GM21381 (cell line): Measurements from ENCODE around the gene TIMM22.

Experiments
- ATAC-seq: cut with Tn5 transposase; IDR thresholded peaks from one replicate; pipeline ENCODE4 v1.9.1; 2021; ENCODE audit warnings: mild to moderate bottlenecking, moderate library complexity; ENCODE audit not compliant: unreplicated experiment

TIMM22 gene

DNA sequence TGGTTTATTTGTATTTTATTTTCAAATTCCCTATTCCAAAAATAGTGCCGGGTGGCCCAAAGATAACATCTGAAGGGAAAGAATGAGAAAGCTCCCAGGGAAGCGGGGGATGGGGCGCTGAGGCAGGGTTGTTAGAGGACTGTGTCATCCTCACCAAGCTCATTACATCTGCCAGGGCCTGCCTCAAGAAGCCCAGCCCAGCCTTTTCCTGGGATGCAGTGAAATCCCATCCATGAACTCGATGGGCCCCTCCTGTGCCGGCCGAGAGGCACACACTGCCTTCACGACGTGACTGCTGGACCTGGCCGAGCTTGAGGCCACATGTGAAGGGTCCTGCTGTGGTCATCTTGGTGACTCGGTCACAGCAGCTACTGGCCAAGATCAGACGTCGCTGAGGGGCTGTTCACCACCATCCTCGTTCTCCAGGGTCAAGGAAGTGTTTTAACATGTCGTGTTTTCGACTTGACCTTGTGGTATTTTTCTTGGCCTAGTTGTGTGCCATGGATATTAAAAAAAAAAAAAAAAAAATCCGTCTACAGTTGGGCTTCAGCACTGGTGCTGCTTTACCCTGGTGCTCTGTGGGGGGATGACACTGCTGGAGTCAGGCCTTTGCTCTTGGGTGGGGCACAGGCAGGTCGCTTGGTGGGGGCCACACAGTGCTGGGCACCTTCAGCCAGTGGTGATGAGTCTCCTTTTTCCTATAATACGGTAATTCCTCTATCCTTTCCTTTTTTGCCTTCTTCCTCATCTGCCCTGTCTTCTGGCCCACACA, 4.9 kb downstream of the TIMM22 start:
- ATAC-seq, result no peak

DNA sequence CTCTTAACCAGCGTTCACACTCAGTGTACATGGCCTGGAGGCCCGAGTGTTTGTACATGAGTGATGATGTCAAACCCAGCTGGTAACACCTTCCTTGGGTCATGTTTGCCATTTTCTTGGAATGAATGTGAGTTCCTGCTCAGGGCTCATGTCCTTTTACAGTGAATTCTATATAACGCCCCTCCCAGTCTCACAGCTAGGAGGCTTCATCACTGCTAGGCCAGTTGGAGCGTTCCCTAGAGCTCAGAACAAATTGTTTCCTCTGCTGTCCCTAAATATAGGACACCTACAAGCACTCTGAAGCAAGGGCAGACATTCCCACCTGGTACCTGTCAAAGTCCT, 5.5 kb downstream of the TIMM22 start:
- no peak for ATAC-seq

DNA sequence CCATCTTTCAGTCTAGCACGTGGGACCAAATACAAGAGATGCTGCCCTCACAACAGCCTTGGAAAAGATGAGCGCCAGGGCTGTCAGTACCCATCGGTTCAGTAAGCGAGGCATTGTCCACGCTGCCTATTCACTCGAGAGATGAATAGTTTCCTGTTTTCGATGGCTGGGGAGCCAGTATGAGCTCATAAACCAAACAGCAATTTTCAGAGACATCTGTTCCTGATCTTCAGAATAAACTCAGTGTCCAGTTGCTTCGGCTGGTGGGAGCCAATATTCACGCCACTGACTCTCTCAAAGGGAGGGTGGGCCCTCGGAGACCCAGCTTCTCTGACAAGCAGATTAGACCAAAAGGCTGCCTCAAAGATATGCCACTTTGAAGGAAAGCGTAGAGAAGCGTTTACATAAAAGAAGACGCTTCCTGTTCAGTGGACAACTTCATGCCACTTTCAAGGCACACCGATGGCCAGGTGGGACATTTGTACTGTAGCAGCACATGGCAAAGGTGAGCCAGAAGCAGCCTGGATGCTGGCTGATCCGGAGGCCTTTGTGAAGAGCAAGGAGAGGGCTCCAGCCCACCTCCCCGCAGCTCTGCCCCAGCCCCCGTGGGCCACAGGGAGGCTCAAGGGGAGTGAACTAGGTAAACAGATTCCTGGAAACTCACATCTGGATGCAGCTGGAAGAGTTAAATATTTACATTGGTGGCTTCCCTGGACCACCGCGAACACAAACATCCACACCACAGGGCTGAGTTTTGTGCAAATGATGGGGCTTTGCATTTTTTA, 6.0 kb downstream of the TIMM22 start:
- ATAC-seq, result no peak

DNA sequence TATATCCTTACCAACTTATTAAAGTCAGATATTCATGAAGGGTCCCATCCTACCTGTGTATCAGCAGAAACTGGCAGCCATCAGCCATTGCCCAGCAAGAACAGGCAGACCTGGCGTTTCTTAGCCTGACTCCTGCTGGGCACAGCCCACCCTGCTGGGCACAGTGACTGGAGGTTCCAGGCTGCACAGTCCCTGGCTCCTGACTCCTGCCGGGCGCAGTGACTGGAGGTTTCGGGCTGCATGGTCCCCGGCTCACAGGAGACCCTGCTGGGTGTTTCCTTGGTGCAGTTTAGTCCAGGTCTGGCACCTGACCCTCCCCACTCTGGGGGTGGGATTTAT, 6.7 kb downstream of the TIMM22 start:
- ATAC-seq, result no peak

DNA sequence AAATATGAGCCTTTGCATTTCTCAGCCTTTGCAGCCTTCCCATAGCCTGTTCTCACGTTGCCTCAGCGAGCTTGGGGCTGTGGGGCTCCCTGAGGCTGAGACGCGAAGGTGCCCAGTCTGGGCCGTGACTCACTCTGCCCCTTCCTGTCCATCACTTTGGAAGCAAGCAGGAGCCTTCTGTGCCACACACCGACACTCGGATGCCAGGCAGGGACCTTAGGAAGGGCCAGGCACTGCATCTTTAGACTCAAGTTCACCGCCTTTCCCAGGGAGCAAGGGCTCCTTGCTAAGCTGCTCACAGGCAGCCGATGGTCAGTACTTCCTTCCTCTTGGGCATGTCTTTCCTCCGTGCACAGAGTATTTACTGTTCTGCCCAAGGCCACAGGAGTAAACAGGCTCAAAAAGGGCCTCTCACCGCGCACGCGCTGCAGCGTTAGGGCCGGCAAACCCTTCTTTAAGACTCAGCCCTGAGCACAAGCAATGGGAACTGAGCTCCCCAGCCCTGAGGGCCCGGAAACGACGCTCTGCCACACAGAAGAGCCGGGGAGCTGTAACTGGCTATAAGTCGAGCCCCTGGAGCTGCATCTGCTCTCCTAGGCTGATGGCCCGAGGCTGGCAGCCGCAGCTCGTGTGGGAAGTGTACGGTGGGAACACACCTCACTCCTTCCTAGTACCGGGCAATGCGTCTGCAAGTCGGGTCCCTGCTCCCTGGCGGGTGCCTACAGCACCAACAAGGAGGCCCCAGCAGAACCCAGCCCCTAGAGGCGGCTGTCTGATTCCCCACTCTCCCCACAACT, 7.2 kb downstream of the TIMM22 start:
- ATAC-seq, result no peak

DNA sequence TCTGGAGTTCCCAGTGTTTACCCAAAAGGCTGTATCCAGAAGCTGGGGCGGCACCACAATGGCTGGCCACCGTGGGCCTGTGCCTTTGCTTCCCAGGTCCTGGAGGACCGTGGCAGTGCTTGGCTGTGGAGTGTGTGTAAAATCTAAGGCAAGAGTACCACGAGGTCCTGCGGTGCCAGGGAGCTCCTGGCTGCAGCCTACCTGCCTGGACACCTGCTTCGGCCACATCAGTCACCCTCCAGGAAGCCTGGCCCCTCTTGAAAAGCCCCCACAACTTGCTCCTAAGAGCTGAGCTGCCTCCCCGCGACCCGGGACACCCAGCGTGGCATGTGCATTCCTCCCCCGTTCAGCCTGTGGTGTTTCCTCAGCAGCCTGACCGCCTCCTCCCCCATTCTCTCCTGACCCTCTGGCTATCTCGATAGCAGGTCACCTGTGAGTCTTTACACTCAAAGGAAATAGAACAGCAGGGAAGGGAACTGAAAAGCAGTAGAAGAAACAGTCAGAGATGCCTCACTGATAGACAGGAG, 7.9 kb downstream of the TIMM22 start:
- no peak for ATAC-seq

DNA sequence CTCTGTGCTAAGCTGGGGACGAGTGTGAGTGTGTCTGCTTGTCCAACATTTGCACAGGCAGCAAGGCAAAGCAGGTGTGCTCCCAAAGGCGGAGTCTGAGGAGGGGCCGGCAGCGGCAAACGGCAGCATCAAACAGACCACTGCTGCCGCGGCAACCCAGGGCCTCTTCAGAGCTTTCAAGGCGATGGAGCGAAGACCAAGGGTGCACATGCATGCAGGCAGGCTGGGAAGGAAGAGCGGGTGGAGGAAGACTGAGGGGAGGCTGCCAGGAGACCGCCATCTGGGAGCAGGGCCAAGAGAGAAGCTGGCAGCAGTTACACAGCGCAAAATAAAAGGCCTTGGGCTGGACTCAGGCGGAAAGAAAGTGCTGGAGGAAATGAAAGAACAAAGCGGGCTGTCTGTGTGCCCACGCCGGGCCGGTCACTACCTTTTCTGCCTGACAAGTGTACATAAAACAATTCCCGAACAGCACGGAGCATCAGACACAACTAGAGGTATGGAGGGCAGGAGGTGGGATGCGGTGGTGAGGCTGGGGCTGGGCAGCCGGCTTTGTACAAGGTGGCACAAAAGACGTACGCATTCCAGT, 8.5 kb downstream of the TIMM22 start:
- no peak for ATAC-seq

DNA sequence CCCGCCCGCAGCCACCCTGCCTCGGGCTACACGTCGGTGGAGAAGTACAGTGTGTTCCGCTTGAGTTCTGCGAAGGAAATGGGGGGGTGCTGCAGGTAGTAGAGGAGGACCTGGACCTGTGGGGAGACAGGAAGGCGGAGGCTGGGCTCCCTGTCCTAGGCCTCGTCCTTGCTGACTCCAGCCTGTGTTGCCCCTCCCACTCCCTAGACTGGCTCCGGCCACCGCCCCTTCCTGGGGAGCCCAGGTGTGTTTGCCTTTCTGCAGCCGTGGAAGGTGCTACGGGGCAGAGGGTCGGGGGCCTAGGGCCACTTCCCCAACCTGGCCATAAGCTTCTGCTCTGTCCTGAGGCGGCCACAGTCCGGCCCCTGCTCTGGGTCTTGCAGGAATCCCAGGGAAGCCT, 9.1 kb downstream of the TIMM22 start:
- no peak for ATAC-seq

DNA sequence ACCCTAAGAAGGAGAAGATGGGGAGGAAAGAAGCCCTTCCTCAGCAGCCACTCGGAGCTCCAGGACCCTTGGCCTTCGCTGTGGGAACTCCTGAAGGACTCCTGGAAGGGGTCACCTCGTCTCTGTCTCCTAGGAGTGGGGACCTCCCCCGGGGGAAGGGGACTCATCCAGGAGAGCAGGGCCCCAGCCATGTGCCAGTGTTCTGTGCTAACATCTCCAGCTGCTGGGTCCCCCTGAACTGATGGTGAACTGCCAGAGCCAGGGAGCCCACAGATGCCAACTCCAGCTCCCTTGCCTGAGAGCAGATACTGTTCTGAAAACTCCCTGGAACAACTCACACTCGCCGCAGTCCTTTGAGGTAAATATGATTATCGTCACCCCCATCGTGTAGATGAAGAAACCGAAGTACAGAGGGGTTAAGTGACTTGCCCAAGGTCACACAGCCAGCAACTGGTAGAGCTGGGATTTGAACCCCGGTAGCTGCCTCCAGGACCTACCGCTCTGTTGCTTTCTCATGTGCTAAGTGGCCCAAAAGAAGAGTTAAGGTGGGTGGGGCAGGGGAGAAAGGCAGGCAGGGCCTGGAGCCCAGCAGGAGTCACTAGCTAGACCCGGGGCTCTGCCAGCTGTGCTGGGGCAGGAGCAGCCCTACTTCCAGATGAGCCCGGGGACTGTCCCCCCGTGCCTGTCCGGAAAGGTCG, 10.5 kb downstream of the TIMM22 start:
- no peak for ATAC-seq

DNA sequence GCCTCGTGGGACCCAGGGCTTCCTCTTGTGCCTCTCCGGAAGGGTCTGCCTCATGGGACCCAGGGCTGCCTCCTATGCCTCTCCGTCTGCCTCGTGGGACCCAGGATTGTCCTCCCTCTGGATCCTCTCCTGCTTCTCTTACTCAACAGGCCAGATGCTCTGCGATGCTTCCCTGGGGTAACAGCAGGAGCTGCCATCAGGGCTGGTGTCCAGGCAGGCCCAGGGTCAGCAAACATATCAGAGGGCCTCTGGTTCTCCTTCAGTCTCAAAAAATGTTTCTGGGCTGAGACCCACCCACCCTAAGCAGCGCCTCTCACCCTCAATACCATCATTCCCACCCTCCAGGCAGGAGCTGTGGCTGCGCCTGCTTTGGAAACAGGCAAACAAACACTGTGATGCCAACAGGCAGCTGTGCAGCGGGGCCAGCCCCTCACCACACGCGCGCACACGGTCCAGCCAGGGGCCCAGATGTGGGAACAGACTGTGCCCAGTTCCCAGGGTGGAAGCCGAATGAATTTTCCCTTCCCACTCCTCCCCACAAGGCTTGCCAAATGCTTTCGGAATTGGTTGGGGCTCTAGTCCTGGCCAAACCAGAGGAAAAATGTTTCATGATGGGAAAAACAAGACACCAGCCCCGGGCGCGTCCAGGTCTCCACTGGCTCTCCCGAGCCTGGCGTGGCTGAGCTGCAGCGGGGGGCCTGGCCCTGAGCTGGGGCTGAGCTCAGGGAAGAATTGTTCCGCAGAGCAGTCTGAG, 11.3 kb downstream of the TIMM22 start:
- no peak for ATAC-seq

DNA sequence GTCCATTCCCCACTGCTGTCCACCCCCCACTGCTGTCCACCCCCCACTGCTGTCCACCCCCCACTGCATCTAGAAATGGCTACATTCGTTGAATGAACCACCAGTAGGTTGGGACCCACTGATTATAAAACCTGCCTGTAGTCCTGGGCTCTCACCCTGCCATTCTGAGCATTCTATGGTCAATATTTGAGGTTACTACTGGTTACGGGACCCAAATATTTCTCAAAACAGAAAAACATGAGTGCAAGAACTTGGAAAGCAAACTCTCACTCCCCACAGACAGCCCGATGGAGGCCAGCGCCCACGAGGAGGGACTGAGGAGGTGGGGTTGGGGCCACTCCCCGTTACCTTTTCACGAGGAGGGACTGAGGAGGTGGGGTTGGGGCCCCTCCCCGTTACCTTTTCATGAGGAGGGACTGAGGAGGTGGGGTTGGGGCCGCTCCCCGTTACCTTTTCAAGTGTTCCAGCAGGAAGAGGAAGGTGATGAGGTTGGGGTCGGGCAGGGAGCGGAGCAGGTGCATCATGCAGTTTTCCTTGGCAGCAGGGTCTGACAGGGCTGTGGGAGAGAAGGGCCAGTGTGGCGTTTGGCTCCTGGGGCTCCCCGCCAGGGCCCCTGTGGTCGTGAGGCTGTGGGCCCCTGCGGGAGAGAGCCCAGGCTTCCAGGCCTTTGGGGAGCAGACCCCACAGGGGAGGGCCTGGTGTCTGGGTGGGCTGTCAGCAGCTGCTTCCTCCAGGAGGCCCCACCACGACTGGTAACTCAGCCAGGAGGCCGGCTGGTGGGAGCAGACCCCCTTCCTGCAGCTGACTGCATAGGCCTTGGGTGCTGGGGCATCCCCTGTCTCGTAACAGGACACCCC, 12.5 kb downstream of the TIMM22 start:
- ATAC-seq, result no peak

DNA sequence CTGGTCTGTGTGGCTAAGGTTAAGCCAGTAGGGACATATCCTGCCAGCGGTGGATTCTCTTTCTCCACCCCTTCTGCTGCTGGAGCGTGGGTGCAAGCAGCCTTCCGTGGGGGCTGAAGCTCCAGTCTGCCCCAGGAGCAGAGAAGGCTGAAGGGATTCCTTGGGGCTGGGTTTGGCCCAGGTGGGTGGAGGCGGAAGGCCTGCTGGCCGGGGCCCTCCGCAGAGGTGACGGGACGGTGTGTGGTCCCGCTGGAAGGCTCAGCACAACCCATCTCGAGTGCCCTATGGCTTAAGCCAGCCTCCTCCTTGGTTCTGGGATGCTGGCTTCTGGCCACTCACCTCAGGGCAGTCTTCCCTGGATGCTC, 13.1 kb downstream of the TIMM22 start:
- no peak for ATAC-seq

DNA sequence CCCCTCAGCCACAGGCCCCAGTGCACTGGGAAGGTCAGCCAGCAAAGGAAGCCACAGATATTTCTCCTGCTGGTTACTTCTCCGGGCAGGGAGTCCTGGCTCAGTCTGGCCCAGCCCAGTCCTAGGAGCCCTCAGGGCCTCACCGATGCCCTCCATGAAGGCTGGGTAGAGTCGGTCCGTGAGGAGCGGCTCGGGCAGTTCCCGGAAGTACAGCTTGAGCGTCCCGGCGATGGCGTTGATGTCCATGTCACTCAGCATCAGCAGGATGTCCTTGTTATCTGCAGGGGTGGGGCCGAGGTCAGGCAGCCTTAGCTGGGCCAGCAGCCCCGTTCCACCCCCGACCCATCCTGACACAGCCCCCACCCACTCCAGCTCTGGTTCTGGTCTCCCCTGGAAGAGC, 13.7 kb downstream of the TIMM22 start:
- ATAC-seq, result no peak

DNA sequence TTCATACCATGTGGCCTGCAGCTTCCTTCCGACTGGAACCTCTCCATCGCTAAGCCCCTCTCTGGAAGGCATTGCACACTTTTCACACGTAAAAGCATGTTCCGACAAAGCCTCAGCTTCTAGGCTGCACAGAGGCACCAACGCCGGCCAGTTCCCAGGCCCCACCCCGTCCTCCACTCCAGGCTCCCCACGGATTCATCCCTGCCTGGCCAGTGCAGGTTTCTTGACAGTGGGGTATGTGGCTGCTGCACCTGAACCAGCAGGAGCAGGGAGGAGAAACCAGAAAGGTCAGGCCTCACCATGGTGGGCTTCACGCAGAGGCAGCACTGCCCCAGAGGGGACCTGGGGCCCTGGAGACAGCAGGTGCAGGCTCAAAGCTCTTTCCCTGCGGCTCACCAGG, 14.2 kb downstream of the TIMM22 start:
- no peak for ATAC-seq

DNA sequence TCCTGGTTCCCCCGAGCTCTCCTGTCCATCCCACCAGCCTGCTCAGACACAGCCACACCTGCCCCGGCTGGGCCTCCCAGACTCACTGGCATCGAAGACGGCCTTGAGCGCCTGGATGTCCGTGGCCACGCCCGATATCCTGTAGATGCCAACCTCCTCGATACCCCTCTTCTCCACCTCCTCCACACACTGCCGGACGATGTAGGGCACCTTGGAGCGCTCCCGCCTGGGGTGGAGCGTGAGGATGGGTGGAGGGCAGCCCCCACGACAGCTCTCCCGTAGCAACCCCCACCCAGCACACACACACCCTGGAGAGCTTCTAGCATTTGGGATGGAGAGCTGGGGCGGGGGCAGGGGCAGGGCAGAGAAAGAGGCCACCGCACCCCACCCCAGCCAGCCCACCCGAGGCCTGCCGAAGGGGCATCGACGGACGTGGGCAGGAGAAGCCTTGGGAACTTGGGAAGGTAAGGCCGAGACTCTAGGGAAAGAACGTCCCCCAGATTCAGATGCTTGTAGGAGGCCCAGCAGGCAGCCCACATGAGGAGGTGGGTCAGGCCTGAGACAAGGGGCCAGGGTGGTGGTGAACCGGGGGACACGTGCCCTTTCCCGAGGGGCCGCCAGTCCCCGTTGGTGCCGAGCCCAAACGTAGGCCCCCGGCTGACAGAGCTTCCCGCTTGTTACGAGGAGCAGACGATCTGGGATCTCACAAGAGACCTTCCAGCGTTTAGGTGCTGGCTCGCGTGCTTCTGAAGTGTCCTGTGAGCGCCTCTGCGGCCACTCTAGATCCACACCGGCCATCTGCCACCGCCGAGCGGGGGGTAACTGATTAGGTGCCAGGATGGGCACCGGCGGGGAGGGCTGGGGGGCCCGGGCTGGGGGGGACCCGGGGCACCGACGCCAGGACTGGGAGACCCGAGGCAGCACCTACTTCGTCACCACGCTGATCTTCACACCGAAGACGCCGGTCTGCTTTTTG, 15.1 kb downstream of the TIMM22 start:
- no peak for ATAC-seq

DNA sequence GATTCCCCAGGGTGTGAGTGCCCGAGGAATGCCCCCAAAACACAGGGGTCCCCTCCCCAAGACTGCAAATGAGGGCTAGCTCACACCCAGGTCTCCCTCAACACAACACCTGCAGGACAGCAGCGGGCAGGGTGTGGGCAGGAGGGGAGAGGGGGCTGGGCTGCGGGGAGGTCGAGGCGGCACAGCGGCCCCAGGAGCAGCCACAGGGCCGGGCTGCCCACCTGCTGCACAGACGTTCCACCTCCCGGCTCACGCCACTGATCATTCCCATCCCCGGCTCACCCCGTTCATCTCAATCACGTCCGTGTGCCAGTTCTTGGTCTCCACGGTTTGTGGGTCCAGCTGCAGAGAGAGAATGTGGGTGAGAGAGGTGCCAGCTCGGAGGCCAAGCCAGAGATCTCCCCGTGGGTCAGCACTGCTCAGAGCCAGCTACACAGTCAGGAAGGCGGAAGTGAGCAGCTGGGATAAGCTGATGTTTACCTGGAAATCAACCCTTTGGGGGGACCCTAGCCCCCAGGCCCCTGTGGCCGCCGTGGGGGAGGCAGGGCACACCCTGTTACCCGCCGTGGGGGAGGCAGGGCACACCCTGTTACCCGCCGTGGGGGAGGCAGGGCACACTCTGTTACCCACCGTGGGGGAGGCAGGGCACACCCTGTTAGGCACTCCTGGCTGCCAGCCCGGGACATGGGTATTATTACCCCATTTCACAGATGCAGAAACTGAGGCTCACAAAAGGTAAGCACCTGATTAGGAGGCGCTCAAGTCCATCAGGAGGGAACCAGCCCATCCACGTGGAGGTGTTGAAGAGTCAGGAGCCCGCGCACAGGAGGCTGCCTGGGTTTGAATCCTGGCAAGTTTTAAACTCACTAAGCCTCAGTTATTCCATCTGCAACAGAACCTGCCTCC, 16.1 kb downstream of the TIMM22 start:
- ATAC-seq, result no peak

DNA sequence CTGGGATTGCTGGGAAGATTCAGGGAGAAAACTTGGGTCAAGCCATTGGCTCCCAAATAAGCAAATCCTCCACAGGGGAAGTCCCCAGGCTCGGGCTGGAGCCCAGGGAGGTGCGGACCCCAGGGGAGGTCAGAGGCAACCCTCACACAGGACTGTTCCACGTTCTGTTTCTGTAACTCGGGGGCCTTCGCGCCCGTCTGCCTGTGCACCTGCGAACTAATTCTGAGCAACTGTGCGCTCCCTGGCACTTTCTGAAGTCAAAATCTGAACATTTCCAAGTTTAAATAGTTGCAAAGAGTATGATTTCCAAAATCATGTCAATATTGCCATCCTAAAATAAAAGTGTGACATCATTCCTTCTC, 16.8 kb downstream of the TIMM22 start:
- ATAC-seq, result no peak
